H9 (cell line): ENCODE data around the gene IL24. TPM values are rescaled to one million over a fixed set of nuclear protein-coding genes. Genes with fewer than 3 reads are reported as not detected.

Experiments
- DNase-seq: peaks from one replicate; pipeline ENCODE4 v3.0.0-alpha.2; 2017
- H2AFZ ChIP-seq: one replicate; pipeline ENCODE4 v1.6.1; 2013; ENCODE audit warnings: mild to moderate bottlenecking, low read length, control low read depth, moderate library complexity
- H2AK5ac ChIP-seq: 2 replicates; pipeline ENCODE4 v1.6.1; 2013; ENCODE audit warnings: low read length, control low read depth, mixed read lengths; ENCODE audit not compliant: insufficient read length
- H2BK120ac ChIP-seq: one replicate; pipeline ENCODE4 v1.6.1; 2013; ENCODE audit warnings: low read depth, mild to moderate bottlenecking, low read length, control low read depth, inconsistent platforms; ENCODE audit not compliant: poor library complexity, severe bottlenecking
- H2BK12ac ChIP-seq: 2 replicates; pipeline ENCODE4 v1.6.1; 2013; ENCODE audit warnings: low read length, control low read depth, mixed read lengths, low read depth; ENCODE audit not compliant: insufficient read length
- H2BK15ac ChIP-seq: 2 replicates; pipeline ENCODE4 v1.6.1; 2013; ENCODE audit warnings: low read depth, low read length, control low read depth
- H2BK20ac ChIP-seq: one replicate; pipeline ENCODE4 v1.6.1; 2013; ENCODE audit warnings: low read depth, mild to moderate bottlenecking, low read length, control low read depth, inconsistent platforms; ENCODE audit not compliant: poor library complexity, severe bottlenecking
- H2BK5ac ChIP-seq: 2 replicates; pipeline ENCODE4 v1.6.1; 2013; ENCODE audit warnings: low read length, control low read depth, mixed read lengths; ENCODE audit not compliant: insufficient read length
- H3K14ac ChIP-seq: 2 replicates; pipeline ENCODE4 v1.6.1; 2013; ENCODE audit warnings: low read length, control low read depth; ENCODE audit not compliant: insufficient read depth
- H3K18ac ChIP-seq: 2 replicates; pipeline ENCODE4 v1.6.1; 2013; ENCODE audit warnings: low read depth, mild to moderate bottlenecking, mixed read lengths, low read length, control low read depth; ENCODE audit not compliant: insufficient read length
- H3K23ac ChIP-seq: 2 replicates; pipeline ENCODE4 v1.6.1; 2013; ENCODE audit warnings: low read length, control low read depth, mixed read lengths, low read depth; ENCODE audit not compliant: insufficient read length
- H3K23me2 ChIP-seq: 2 replicates; pipeline ENCODE4 v1.6.1; 2013; ENCODE audit warnings: low read depth, mild to moderate bottlenecking, mixed read lengths, low read length, control low read depth; ENCODE audit not compliant: insufficient read length, poor library complexity, severe bottlenecking
- H3K27ac ChIP-seq: 2 replicates; pipeline ENCODE4 v1.5.1; 2013; ENCODE audit warnings: low read length, control low read depth, mixed read lengths, low read depth; ENCODE audit not compliant: insufficient read length
- H3K27me3 ChIP-seq: 2 replicates; pipeline ENCODE4 v1.6.1; 2013; ENCODE audit warnings: low read length, control low read depth, inconsistent platforms; ENCODE audit not compliant: insufficient read depth
- H3K4ac ChIP-seq: 2 replicates; pipeline ENCODE4 v1.6.1; 2013; ENCODE audit warnings: low read depth, mild to moderate bottlenecking, control low read depth, inconsistent platforms, low read length, moderate library complexity
- H3K4me1 ChIP-seq: 2 replicates; pipeline ENCODE4 v1.6.1; 2013; ENCODE audit warnings: low read length, control low read depth, inconsistent platforms; ENCODE audit not compliant: insufficient read depth
- H3K4me2 ChIP-seq: 2 replicates; pipeline ENCODE4 v1.6.1; 2013; ENCODE audit warnings: low read length, control low read depth, mixed read lengths; ENCODE audit not compliant: insufficient read length, insufficient read depth
- H3K56ac ChIP-seq: 2 replicates; pipeline ENCODE4 v1.6.1; 2013; ENCODE audit warnings: low read depth, mild to moderate bottlenecking, mixed read lengths, low read length, control low read depth; ENCODE audit not compliant: insufficient read length
- H3K79me1 ChIP-seq: 2 replicates; pipeline ENCODE4 v1.6.1; 2013; ENCODE audit warnings: low read depth, mild to moderate bottlenecking, moderate library complexity, low read length, control low read depth, inconsistent platforms; ENCODE audit not compliant: insufficient read depth, poor library complexity, severe bottlenecking
- H3K79me2 ChIP-seq: 2 replicates; pipeline ENCODE4 v1.6.1; 2013; ENCODE audit warnings: low read length, control low read depth, inconsistent platforms; ENCODE audit not compliant: insufficient read depth
- H3K9ac ChIP-seq: 2 replicates; pipeline ENCODE4 v1.6.1; 2013; ENCODE audit warnings: low read length, control low read depth, mixed read lengths; ENCODE audit not compliant: insufficient read length; ENCODE audit errors: extremely low read depth
- H3K9me3 ChIP-seq: one replicate; pipeline ENCODE4 v1.6.1; 2013; ENCODE audit warnings: low read depth, low read length, inconsistent platforms; ENCODE audit not compliant: control insufficient read depth
- H3T11ph ChIP-seq: one replicate; pipeline ENCODE4 v1.6.1; 2013; ENCODE audit warnings: mild to moderate bottlenecking, low read length, control low read depth, inconsistent platforms
- H4K20me1 ChIP-seq: one replicate; pipeline ENCODE4 v1.6.1; 2013; ENCODE audit not compliant: control insufficient read depth, insufficient read length, insufficient read depth
- H4K5ac ChIP-seq: 2 replicates; pipeline ENCODE4 v1.6.1; 2013; ENCODE audit warnings: low read depth, mild to moderate bottlenecking, mixed read lengths, low read length, control low read depth; ENCODE audit not compliant: insufficient read length
- H4K8ac ChIP-seq: replicated peaks from 2 replicates; pipeline ENCODE4 v1.6.1; 2013; ENCODE audit warnings: low read length, control low read depth, mixed read lengths, low read depth; ENCODE audit not compliant: insufficient read length
- H4K91ac ChIP-seq: 2 replicates; pipeline ENCODE4 v1.6.1; 2013; ENCODE audit warnings: low read depth, mild to moderate bottlenecking, moderate library complexity, mixed read lengths, low read length, control low read depth; ENCODE audit not compliant: insufficient read length
- H3K27ac Mint-ChIP-seq, 3 experiments: 2 replicates in 2 of 3; 3 replicates in 1 of 3; pipeline ENCODE4 v1.8.0; 2020 to 2021; ENCODE audit warnings: mixed read lengths in 3 of 3, mild to moderate bottlenecking in 1 of 3, moderate library complexity in 1 of 3
- H3K27me3 Mint-ChIP-seq: 2 replicates; pipeline ENCODE4 v1.8.0; 2021; ENCODE audit warnings: low read depth, mild to moderate bottlenecking, moderate library complexity, mixed read lengths
- H3K36me3 Mint-ChIP-seq, 3 experiments: 2 replicates in 2 of 3; 3 replicates in 1 of 3; pipeline ENCODE4 v1.8.0; 2020 to 2021; ENCODE audit warnings: low read depth in 3 of 3, mixed read lengths in 3 of 3; ENCODE audit not compliant: insufficient read depth in 1 of 3
- H3K4me1 Mint-ChIP-seq, 2 experiments: 2 replicates each; pipeline ENCODE4 v1.8.0; 2020; ENCODE audit warnings: mixed read lengths in 2 of 2
- H3K4me3 Mint-ChIP-seq, 2 experiments: 2 replicates in 1 of 2; 3 replicates in 1 of 2; pipeline ENCODE4 v1.8.0; 2020 to 2021; ENCODE audit warnings: mild to moderate bottlenecking in 2 of 2, mixed read lengths in 2 of 2, moderate library complexity in 1 of 2
- H3K9me3 Mint-ChIP-seq, 2 experiments: 2 replicates in 1 of 2; 3 replicates in 1 of 2; pipeline ENCODE4 v1.8.0; 2020; ENCODE audit warnings: mild to moderate bottlenecking in 2 of 2, mixed read lengths in 2 of 2, moderate library complexity in 1 of 2
- CTCF ChIP-seq: fragments of 200-600 bp; sonication (generic); conservative IDR thresholded peaks from 3 replicates; pipeline ENCODE4 v1.8.0; 2021; ENCODE audit warnings: antibody characterized with exemption, mild to moderate bottlenecking
- WGBS: extraction: QIAGEN DNeasy Blood & Tissue Kit; methylation state at CpG from one replicate; pipeline ENCODE4 v1.1.7; 2013; ENCODE audit warnings: missing lambda C conversion rate, low lambda C conversion rate, mixed read lengths; ENCODE audit not compliant: insufficient read length; ENCODE audit errors: extremely low coverage; 5-methylcytosine and 5-hydroxymethylcytosine counted together
- total RNA-seq: library from RNA; stranded (reverse); gene quantifications from 2 replicates; pipeline ENCODE4 v1.2.1, GENCODE V29; 2021

Gene IL24
- total RNA-seq, 1 experiment from 2014 or later, result not detected

GRCh38 chr1:206900149-206900548 lies 2.9 kb downstream of the IL24 start:
- Histone ChIP-seq H3K18ac (no peak overlapping the region), H4K5ac (no peak overlapping the region), H2BK5ac (no peak overlapping the region), H3K14ac (no peak overlapping the region), H3K4me1 (no peaks in the 10 kb centered on the region), H3K4me2 (no peak overlapping the region), H2BK20ac (no peak overlapping the region), H3K79me2 (no peaks in the 10 kb centered on the region), H4K20me1 (no peaks in the 10 kb centered on the region), H2AFZ (no peak overlapping the region), H2BK12ac (no peak overlapping the region), H3K56ac (no peak overlapping the region), H3K23ac (no peak overlapping the region), H3K79me1 (no peaks in the 10 kb centered on the region), H2AK5ac (no peak overlapping the region), H3T11ph (no peak overlapping the region), H4K8ac (no peak overlapping the region), H4K91ac (no peak overlapping the region), H3K4ac (no peak overlapping the region), H3K27me3 (no peaks in the 10 kb centered on the region), H2BK15ac (no peak overlapping the region), H3K9me3 (no peaks in the 10 kb centered on the region), H3K9ac (no peak overlapping the region), H3K27ac (no peak overlapping the region), H3K23me2 (no peaks in the 10 kb centered on the region), H2BK120ac (no peak overlapping the region)
- H3K4me1 Mint-ChIP-seq, result peaks cover 7 to 8% of the 10 kb centered on the region in 2 experiments; a peak in 3 of 4 replicates
- no peak for DNase-seq
- H3K27ac Mint-ChIP-seq, result no peak overlapping the region; a peak in 1 of 7 replicates
- no peaks in the 10 kb centered on the region for H3K9me3 Mint-ChIP-seq
- no CpG with 5 or more reads among the region's 7 CpGs for WGBS
- no peaks in the 10 kb centered on the region for H3K36me3 Mint-ChIP-seq
- TF ChIP-seq CTCF, result no peak
- no peak overlapping the region for H3K4me3 Mint-ChIP-seq
- peaks cover 26% of the 10 kb centered on the region for H3K27me3 Mint-ChIP-seq
